Measurements from ENCODE around the gene LONP1. TPM values are rescaled to one million over a fixed set of nuclear protein-coding genes. Genes with fewer than 3 reads are reported as not detected.

LONP1 gene
- polyA plus RNA-seq, 1 of the 3 experiments (the other 2 are of a cell fraction): 111 TPM

- 100% methylated on average over 2 of the region's 2 CpGs for WGBS (ENCODE audit: low lambda C conversion rate)
- H3K9ac ChIP-seq: no peak overlapping the region
These were observed 75.9 kb downstream of the LONP1 start for GRCh38 chr19:5644037-5644436.

GRCh38 chr19:5643060-5643459 lies 76.9 kb downstream of the LONP1 start:
- Histone ChIP-seq H3K36me3 (replicated peaks in 1 of 2; ENCODE audit: control insufficient read depth in 1 of 2, insufficient read depth in 2 of 2, low read length in 1 of 2) (peaks cover 52 to 58% of the 10 kb centered on the region in 2 experiments), H4K20me1 (ENCODE audit: insufficient read depth) (peaks cover 91% of the 10 kb centered on the region)
- WGBS (ENCODE audit: low lambda C conversion rate): 96% methylated on average over 4 of the region's 4 CpGs

More at GRCh38 chr19:5644037-5644436, 75.9 kb downstream of the LONP1 start:
- H3K27me3 ChIP-seq (ENCODE audit: insufficient read depth): no peaks in the 10 kb centered on the region
- H3K79me2 ChIP-seq (ENCODE audit: insufficient read depth): peaks cover 82% of the 10 kb centered on the region
- H3K27ac ChIP-seq (ENCODE audit: low read depth in 2 of 2, low read length in 1 of 2): no peak overlapping the region
- no peak for TF ChIP-seq USF1 (IDR thresholded peaks at IDR 0.05; ENCODE audit: borderline replicate concordance, low read depth)
- TF ChIP-seq POLR2AphosphoS5 (IDR thresholded peaks at IDR 0.05; ENCODE audit: low read depth, low read length): no peak
- TF ChIP-seq RCOR1 (IDR thresholded peaks at IDR 0.05; ENCODE audit: low read length): no peak
- no peak for TF ChIP-seq PBX3 (IDR thresholded peaks at IDR 0.05)
- no peak for TF ChIP-seq NFIC (IDR thresholded peaks at IDR 0.05; ENCODE audit: borderline replicate concordance)
- TF ChIP-seq YY1 (IDR thresholded peaks at IDR 0.05; ENCODE audit: low read depth): no peak
- no peak for TF ChIP-seq FOSL2 (IDR thresholded peaks at IDR 0.05; ENCODE audit: borderline replicate concordance, low read depth)
- no peak for TF ChIP-seq RXRA (IDR thresholded peaks at IDR 0.05; ENCODE audit: borderline replicate concordance, low read depth)
- no peak for TF ChIP-seq TEAD4 (IDR thresholded peaks at IDR 0.05; ENCODE audit: borderline replicate concordance, insufficient read depth)
- no peak for TF ChIP-seq GATA2 (CRISPR knock-in tag; IDR thresholded peaks at IDR 0.05)
- no peak for TF ChIP-seq MAX (IDR thresholded peaks at IDR 0.05; ENCODE audit: low read depth)
- TF ChIP-seq CHD2 (IDR thresholded peaks at IDR 0.05; ENCODE audit: low read length, partially characterized antibody): no peak
- TF ChIP-seq EP300 (IDR thresholded peaks at IDR 0.05; ENCODE audit: borderline replicate concordance in 1 of 2, low read depth in 1 of 2, low read length in 1 of 2): no peak
- no peak for TF ChIP-seq MXI1 (IDR thresholded peaks at IDR 0.05; ENCODE audit: low read depth, low read length)
- no peak for TF ChIP-seq TAF1 (IDR thresholded peaks at IDR 0.05; ENCODE audit: borderline replicate concordance, low read depth, low read length)
- CTCF ChIA-PET: interaction anchor here (1.0 to 1.3 kb wide), 2 partner anchors 11 to 46 kb away, joined by 3 read pairs; no protein-coding TSS in a partner anchor
- POLR2A ChIA-PET: no interaction called here
- no peak for DNase-seq
- H2AFZ ChIP-seq (ENCODE audit: low read depth): no peak overlapping the region
- peaks cover 13% of the 10 kb centered on the region for H3F3A ChIP-seq (replicated peaks; ENCODE audit: insufficient read depth)
- no peaks in the 10 kb centered on the region for H3K4me1 ChIP-seq (ENCODE audit: control insufficient read depth in 1 of 2, insufficient read depth in 2 of 2, low read depth in 1 of 2, low read length in 1 of 2)
- H3K4me2 ChIP-seq: no peak overlapping the region
- peaks cover 58 to 64% of the 10 kb centered on the region in 2 experiments for H3K36me3 ChIP-seq (replicated peaks in 1 of 2; ENCODE audit: control insufficient read depth in 1 of 2, insufficient read depth in 2 of 2, low read length in 1 of 2)
- no peaks in the 10 kb centered on the region for H3K9me3 ChIP-seq
- no peaks in the 10 kb centered on the region for H3K9me2 ChIP-seq
- no peak overlapping the region for H3K4me3 ChIP-seq (ENCODE audit: low read depth in 2 of 2, low read length in 1 of 2)
- peaks cover 82% of the 10 kb centered on the region for H4K20me1 ChIP-seq (ENCODE audit: insufficient read depth)

More at GRCh38 chr19:5643060-5643459, 76.9 kb downstream of the LONP1 start:
- Histone ChIP-seq H3K9me2 (no peaks in the 10 kb centered on the region), H3K27ac (ENCODE audit: low read depth in 2 of 2, low read length in 1 of 2) (no peak overlapping the region), H3K9ac (no peak overlapping the region), H3K4me2 (no peak overlapping the region), H3K9me3 (no peaks in the 10 kb centered on the region), H3K4me3 (ENCODE audit: low read depth in 2 of 2, low read length in 1 of 2) (no peak overlapping the region), H3F3A (replicated peaks; ENCODE audit: insufficient read depth) (peaks cover 13% of the 10 kb centered on the region), H3K79me2 (ENCODE audit: insufficient read depth) (peaks cover 92% of the 10 kb centered on the region), H2AFZ (ENCODE audit: low read depth) (no peak overlapping the region), H3K4me1 (ENCODE audit: control insufficient read depth in 1 of 2, insufficient read depth in 2 of 2, low read depth in 1 of 2, low read length in 1 of 2) (no peaks in the 10 kb centered on the region), H3K27me3 (ENCODE audit: insufficient read depth) (no peaks in the 10 kb centered on the region)
- DNase-seq: no peak
- CTCF ChIA-PET: no interaction called here
- TF ChIP-seq USF2 (IDR thresholded peaks at IDR 0.05; ENCODE audit: borderline replicate concordance, low read depth, low read length) (no peak), IRF3 (IDR thresholded peaks at IDR 0.05; ENCODE audit: low read depth, low read length) (no peak), SMC3 (IDR thresholded peaks at IDR 0.05; ENCODE audit: low read depth, low read length) (no peak), JUND (IDR thresholded peaks at IDR 0.05) (no peak), EZH2phosphoT487 (IDR thresholded peaks at IDR 0.05; ENCODE audit: borderline replicate concordance, low read depth) (no peak)
- POLR2A ChIA-PET: no interaction called here
